Hepatocyte (in vitro differentiated cells): Measurements from ENCODE around the gene LDB2. TPM values are rescaled to one million over a fixed set of nuclear protein-coding genes. Genes with fewer than 3 reads are reported as not detected.

Experiments used
- DNase-seq: peaks from one replicate; pipeline ENCODE4 v3.0.0-alpha.2; 2016; ENCODE audit warnings: low spot score
- H2AFZ ChIP-seq: fragments of 200-600 bp; sonication (generic); 2 replicates; pipeline ENCODE4 v1.6.0; 2016; ENCODE audit warnings: antibody characterized with exemption, mild to moderate bottlenecking
- H3K27ac ChIP-seq: fragments of 200-600 bp; sonication (generic); 2 replicates; pipeline ENCODE4 v1.5.1; 2016; ENCODE audit warnings: mild to moderate bottlenecking
- H3K27me3 ChIP-seq: fragments of 200-600 bp; sonication (generic); 2 replicates; pipeline ENCODE4 v1.6.1; 2016
- H3K36me3 ChIP-seq: fragments of 200-600 bp; sonication (generic); replicated peaks from 2 replicates; pipeline ENCODE4 v1.5.1; 2016; ENCODE audit warnings: low read depth; ENCODE audit not compliant: insufficient read depth
- H3K4me1 ChIP-seq: fragments of 200-600 bp; sonication (generic); 2 replicates; pipeline ENCODE4 v1.5.1; 2016; ENCODE audit warnings: mild to moderate bottlenecking, moderate library complexity; ENCODE audit not compliant: insufficient read depth
- H3K4me2 ChIP-seq: fragments of 200-600 bp; sonication (generic); 2 replicates; pipeline ENCODE4 v1.6.0; 2016
- H3K4me3 ChIP-seq: fragments of 200-600 bp; sonication (generic); 2 replicates; pipeline ENCODE4 v1.5.1; 2016; ENCODE audit warnings: mild to moderate bottlenecking
- H3K79me2 ChIP-seq: fragments of 200-600 bp; sonication (generic); 2 replicates; pipeline ENCODE4 v1.6.0; 2017; ENCODE audit warnings: mild to moderate bottlenecking
- H3K9me2 ChIP-seq: fragments of 200-600 bp; sonication (generic); replicated peaks from 2 replicates; pipeline ENCODE4 v1.6.0; 2017; ENCODE audit warnings: mild to moderate bottlenecking; ENCODE audit not compliant: insufficient read depth
- H3K9me3 ChIP-seq: fragments of 200-600 bp; sonication (generic); 2 replicates; pipeline ENCODE4 v1.5.1; 2016; ENCODE audit warnings: low read depth, mild to moderate bottlenecking
- H4K20me1 ChIP-seq: fragments of 200-600 bp; sonication (generic); 2 replicates; pipeline ENCODE4 v1.6.0; 2016; ENCODE audit warnings: mild to moderate bottlenecking; ENCODE audit not compliant: insufficient read depth, poor library complexity, severe bottlenecking
- CTCF ChIP-seq: fragments of 200-600 bp; sonication (generic); IDR thresholded peaks from 2 replicates; pipeline ENCODE4 v1.5.1; 2016; ENCODE audit warnings: antibody characterized with exemption, mild to moderate bottlenecking; ENCODE audit not compliant: poor library complexity
- EZH2 ChIP-seq: fragments of 200-600 bp; sonication (generic); IDR thresholded peaks from 2 replicates; pipeline ENCODE4 v1.6.1; 2016; ENCODE audit warnings: antibody characterized with exemption, mild to moderate bottlenecking, borderline replicate concordance
- EZH2phosphoT487 ChIP-seq: fragments of 200-600 bp; sonication (generic); IDR thresholded peaks from one replicate; pipeline ENCODE4 v1.6.1; 2018; ENCODE audit warnings: antibody characterized with exemption, mild to moderate bottlenecking, low read depth, moderate library complexity; ENCODE audit not compliant: unreplicated experiment, severe bottlenecking
- WGBS: methylation state at CpG from one replicate; pipeline ENCODE4 v1.1.6; 2016; ENCODE audit warnings: low lambda C conversion rate; ENCODE audit errors: missing lambda C conversion rate; 5-methylcytosine and 5-hydroxymethylcytosine counted together
- polyA plus RNA-seq: library from polyadenylated mRNA; unstranded; fragments of >200 nt; fragmentation: Nextera tagmentation; extraction: Ambion mirVana; gene quantifications from 2 replicates; pipeline ENCODE4 v1.2.1, GENCODE V29; 2016
- total RNA-seq: library from RNA; depleted of rRNA; stranded (reverse); fragments of >200 nt; gene quantifications from 2 replicates; pipeline ENCODE4 v1.2.3, GENCODE V29; 2014

Gene LDB2
- total and polyA plus RNA-seq, 2 experiments from 2014 or later, result 8.7 to 20.3 TPM

- no peak overlapping the region for H3K27ac ChIP-seq
- no peak for DNase-seq
- H3K79me2 ChIP-seq, result no peaks in the 10 kb centered on the region
- 90% methylated on average over 2 of the region's 2 CpGs for WGBS
- no peaks in the 10 kb centered on the region for H3K27me3 ChIP-seq
- no peaks in the 10 kb centered on the region for H3K9me3 ChIP-seq
- H3K4me1 ChIP-seq, result no peaks in the 10 kb centered on the region
- no peak overlapping the region for H2AFZ ChIP-seq
- no peaks in the 10 kb centered on the region for H3K36me3 ChIP-seq
- no peaks in the 10 kb centered on the region for H3K9me2 ChIP-seq
- H3K4me3 ChIP-seq, result no peak overlapping the region
- H3K4me2 ChIP-seq, result no peak overlapping the region
- no peaks in the 10 kb centered on the region for H4K20me1 ChIP-seq
- no peak for TF ChIP-seq EZH2phosphoT487
- no peak for TF ChIP-seq EZH2
- TF ChIP-seq CTCF, result no peak
Measured at GRCh38 chr4:16772366-16772850, 126.0 kb downstream of the LDB2 start.

- Histone ChIP-seq H3K4me3 (no peak overlapping the region), H3K27ac (no peak overlapping the region), H3K36me3 (no peaks in the 10 kb centered on the region), H3K4me1 (no peaks in the 10 kb centered on the region), H3K79me2 (no peaks in the 10 kb centered on the region), H3K9me2 (no peaks in the 10 kb centered on the region), H3K9me3 (no peaks in the 10 kb centered on the region), H3K4me2 (no peak overlapping the region), H2AFZ (no peak overlapping the region), H3K27me3 (no peaks in the 10 kb centered on the region), H4K20me1 (no peaks in the 10 kb centered on the region)
- no peak for DNase-seq
- WGBS, result 79% methylated on average over 6 of the region's 6 CpGs
- TF ChIP-seq CTCF, result no peak
- no peak for TF ChIP-seq EZH2phosphoT487
- TF ChIP-seq EZH2, result no peak
Measured at GRCh38 chr4:16770710-16771285, 127.6 kb downstream of the LDB2 start.

GRCh38 chr4:16767861-16768260, 130.6 kb downstream of the LDB2 start:
- Histone ChIP-seq H3K9me2 (no peaks in the 10 kb centered on the region), H3K27ac (no peak overlapping the region), H2AFZ (no peak overlapping the region), H3K27me3 (no peaks in the 10 kb centered on the region), H4K20me1 (no peaks in the 10 kb centered on the region), H3K79me2 (no peaks in the 10 kb centered on the region), H3K4me1 (no peaks in the 10 kb centered on the region), H3K4me2 (no peak overlapping the region), H3K9me3 (no peaks in the 10 kb centered on the region), H3K36me3 (no peaks in the 10 kb centered on the region), H3K4me3 (no peak overlapping the region)
- WGBS, result 94% methylated on average over 3 of the region's 3 CpGs
- no peak for TF ChIP-seq EZH2phosphoT487
- TF ChIP-seq CTCF, result no peak
- no peak for TF ChIP-seq EZH2
- no peak for DNase-seq

GRCh38 chr4:16767251-16767650, 131.2 kb downstream of the LDB2 start:
- TF ChIP-seq EZH2 (no peak), EZH2phosphoT487 (no peak), CTCF (no peak)
- WGBS, result 90% methylated on average over 5 of the region's 5 CpGs
- no peaks in the 10 kb centered on the region for H3K36me3 ChIP-seq

More at GRCh38 chr4:16767251-16767650, 131.2 kb downstream of the LDB2 start:
- Histone ChIP-seq H3K4me1 (no peaks in the 10 kb centered on the region), H3K79me2 (no peaks in the 10 kb centered on the region), H3K4me3 (no peak overlapping the region), H3K27ac (no peak overlapping the region), H3K4me2 (no peak overlapping the region), H3K9me2 (no peaks in the 10 kb centered on the region), H4K20me1 (no peaks in the 10 kb centered on the region), H3K9me3 (no peaks in the 10 kb centered on the region), H3K27me3 (no peaks in the 10 kb centered on the region), H2AFZ (no peak overlapping the region)
- DNase-seq, result no peak
